Jurkat, Clone E6-1 (cell line): ENCODE data around the gene TTLL6.

Experiments
- DNase-seq: peaks from one replicate; pipeline ENCODE4 v3.0.0-alpha.2; 2011; ENCODE audit warnings: low read depth, low spot score
- H3K4me3 ChIP-seq: 2 replicates; pipeline ENCODE4 v1.5.1; 2011; ENCODE audit warnings: mild to moderate bottlenecking, low read length, control low read depth, moderate library complexity

Gene TTLL6

GRCh38 chr17:48773245-48773644 is 43.8 kb downstream of the TTLL6 start:
- H3K4me3 ChIP-seq, result no peak overlapping the region
- no peak for DNase-seq

DNA sequence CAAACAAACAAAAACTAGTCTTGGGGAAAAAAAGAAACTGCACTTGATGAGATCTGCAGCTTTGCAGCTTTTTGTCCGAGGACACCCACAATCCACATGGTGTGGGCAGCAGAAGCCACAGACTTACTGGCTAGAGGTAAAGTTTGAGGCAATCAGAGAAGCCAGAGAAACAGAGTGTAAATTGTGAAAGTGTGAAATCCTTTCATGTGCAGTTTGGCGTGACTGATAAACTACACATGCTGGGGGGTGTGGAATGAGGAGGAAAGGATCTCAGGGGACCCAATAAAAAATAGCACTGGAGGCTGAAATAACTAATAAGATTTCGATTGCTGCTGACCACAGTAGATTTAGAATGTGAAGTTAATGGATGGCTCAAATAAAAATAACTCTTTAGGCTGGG is 46.1 kb downstream of the TTLL6 start:
- DNase-seq, result no peak
- H3K4me3 ChIP-seq, result no peak overlapping the region

DNA sequence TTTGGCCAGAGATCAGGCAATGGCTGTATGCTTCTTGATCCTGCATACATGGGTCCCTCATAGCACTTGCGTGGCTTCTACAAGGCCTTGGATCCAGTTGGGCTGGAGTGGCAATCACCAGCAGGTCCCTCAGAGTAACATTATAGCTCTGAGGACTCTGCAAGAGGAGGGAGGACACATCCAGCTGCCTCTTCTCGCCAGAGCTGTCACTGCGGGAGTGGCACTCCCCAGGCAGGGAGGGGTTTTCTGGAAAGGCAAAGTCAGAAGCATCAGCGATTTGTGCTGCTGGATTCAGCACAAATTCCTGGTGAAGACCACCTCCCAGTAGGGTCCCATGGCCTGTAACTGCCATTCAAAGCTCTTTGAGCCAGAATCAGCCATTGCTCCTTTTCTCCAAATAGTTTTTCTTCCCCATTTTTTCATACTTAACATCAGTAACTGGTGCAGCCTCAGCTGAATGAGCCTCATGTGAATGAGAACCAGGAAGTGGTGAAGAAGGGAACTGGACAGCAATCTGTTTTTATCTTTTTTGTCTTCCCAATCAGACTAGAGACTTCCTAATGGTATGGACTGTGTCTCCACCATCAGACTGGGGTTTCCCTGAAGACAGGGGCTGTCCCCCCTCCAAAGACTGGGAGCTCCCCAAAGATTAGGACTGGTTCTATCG is 47.9 kb downstream of the TTLL6 start:
- no peak for DNase-seq
- H3K4me3 ChIP-seq, result no peak overlapping the region

DNA sequence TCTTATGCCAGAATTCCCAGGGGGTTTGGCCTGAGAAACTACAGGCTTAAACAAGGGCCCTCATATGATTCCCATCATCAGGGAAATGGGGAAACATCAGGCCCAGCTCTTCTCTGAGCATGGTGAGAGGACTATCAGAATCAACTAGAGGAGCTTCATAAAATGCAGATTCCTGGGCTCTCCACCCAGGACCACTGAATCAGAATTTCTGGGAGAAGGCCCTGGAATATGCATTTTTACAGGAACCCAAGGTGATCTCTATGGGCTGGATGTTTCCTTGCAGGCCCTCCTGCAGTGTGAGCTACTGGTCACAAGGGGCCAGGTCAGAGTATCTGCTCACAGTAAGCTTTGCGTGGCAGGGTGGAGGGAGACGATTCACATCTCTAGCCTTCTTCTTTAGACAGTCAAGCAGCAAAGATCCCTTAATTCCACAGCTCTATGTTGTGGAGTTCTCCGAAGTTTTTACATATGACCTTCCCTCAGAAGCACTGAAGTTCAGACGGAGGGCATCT is 49.7 kb downstream of the TTLL6 start:
- no peak for DNase-seq
- H3K4me3 ChIP-seq, result no peak overlapping the region

DNA sequence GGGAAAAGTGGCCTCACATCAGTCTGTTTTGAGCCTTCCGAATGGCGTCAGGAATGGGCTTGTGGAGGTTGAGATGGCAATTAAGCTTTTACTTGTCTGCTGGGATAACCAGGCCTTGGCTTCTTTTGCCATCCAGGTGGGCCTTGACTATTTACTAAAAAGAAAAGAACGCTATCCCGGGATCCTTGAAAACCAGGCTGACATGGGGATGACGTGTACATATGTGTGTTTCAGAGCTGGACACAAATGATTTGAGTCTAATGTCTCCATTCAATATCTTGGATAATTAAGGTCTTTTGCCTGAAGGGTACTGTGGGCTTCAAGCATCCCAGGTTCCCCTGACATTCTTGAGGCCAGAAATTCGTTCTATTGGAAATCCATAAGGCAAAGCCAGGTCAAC is 55.9 kb downstream of the TTLL6 start:
- no peak for DNase-seq
- H3K4me3 ChIP-seq, result no peak overlapping the region

GRCh38 chr17:48760411-48760810 is 56.6 kb downstream of the TTLL6 start:
- DNase-seq, result no peak
- H3K4me3 ChIP-seq, result no peak overlapping the region

- H3K4me3 ChIP-seq, result no peak overlapping the region
- DNase-seq, result no peak
These were observed 57.7 kb downstream of the TTLL6 start for GRCh38 chr17:48759288-48759687.

- no peak overlapping the region for H3K4me3 ChIP-seq
- no peak for DNase-seq
These were observed 59.5 kb downstream of the TTLL6 start for GRCh38 chr17:48757524-48757961.

DNA sequence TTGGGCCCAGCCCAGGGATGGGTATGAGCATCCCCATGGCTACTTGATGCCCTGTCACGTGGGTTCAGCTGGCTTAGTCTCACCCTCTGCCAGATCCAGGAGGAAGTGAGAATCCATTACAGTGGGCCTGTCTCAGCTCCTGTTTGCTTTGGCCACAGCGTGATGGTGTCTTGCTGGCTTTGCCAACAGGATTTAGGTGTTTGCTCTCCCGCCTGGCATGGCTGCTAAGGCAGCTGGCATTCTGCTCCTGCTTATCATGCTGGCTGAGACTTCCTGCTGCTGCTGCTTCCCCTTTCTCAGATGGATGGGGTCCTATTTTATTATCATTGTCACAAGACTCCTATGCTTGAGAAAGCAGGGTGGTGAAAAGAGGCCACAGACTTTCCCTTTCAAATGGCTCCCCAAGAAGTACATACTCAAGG is 60.2 kb downstream of the TTLL6 start:
- no peak for DNase-seq
- no peak overlapping the region for H3K4me3 ChIP-seq

DNA sequence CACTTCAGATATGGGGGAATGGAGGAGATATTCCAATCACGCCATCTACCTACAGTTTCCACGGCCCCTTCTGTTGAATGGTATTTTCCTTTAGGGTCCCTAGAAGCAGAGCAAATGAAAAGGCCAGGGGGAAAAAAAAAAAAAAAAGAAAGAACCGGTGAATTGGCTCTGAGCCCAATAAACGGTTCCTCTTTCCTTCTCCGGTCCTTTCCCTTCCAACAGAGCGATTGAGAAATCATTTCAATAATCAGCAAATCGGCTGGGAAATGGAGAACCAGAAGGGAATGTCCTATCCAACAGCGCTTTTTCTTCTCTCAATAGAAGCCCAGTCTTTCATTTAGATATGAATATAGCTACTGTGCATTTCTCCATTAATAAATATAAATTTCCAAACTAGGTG is 61.7 kb downstream of the TTLL6 start:
- no peak overlapping the region for H3K4me3 ChIP-seq
- no peak for DNase-seq

DNA sequence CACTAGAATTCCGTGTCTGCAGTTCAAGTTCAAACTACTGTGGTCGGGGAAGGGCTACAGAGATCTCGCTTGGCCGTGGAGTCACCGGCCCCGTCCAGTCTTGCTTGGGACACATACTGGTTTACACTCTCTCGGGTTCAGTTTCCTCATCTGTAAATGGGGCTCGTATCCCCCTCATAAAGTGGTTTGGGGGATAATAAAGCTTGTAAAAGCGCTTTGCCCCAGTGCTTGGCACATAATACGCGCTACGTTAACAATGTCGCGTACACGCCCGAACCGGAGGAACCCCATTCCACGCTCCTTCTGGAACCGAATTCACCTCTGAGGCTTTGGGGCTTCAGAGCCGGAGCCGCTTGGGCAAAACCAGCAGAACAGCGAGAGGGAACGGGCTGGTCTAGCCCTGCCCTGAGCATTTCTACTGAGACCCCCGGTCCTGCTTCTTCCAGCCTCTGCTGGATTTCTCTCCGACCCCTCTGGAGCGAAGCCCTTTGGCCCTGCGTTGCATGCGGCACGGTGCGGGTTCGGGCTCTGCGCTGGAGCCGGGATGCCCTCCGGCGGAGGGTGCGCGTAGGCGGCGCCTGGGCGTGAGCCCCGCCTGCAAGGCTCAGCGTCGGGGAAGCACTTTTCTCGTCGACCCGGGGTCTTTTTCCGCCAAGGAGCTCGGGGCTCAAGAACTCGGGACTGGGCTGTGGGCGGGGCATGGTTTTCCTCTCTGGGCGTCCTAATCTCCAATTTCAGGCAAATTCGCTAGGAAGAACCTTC is 62.3 kb downstream of the TTLL6 start:
- DNase-seq, result no peak
- H3K4me3 ChIP-seq, result no peak overlapping the region

DNA sequence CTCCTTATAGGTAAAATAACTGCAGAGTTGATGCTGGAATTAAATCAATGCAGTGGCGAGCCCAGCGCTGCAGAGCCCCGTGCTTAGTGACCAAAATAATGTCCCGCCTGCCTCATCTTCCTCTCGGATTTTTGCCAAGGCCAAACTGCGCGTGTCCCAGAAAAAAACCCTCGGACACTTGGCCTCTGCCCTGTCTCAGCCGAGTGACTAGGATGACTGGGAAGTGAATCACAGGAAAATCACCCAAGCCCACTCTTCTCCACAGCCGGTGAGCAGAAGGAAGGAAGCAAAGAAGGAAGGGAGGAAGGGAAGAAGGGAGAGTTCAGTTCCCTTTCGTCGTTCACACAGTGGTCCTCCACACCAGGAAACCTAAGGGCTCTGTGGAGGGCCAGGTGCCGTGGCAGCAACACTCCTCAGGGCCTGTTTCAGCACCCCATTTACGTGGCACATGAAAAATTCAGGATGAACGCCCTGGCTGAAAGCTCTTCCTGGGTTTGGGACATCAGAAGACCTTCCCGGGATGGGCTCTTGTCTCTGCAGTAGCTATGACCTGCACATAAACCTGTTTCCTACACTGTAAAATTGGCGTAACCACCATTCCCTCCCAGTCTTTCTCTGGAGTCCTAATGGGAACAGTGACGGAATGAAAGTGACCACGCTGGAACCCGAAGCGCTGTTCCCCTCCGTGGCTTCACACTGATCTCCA is 63.1 kb downstream of the TTLL6 start:
- no peak overlapping the region for H3K4me3 ChIP-seq
- DNase-seq, result no peak

DNA sequence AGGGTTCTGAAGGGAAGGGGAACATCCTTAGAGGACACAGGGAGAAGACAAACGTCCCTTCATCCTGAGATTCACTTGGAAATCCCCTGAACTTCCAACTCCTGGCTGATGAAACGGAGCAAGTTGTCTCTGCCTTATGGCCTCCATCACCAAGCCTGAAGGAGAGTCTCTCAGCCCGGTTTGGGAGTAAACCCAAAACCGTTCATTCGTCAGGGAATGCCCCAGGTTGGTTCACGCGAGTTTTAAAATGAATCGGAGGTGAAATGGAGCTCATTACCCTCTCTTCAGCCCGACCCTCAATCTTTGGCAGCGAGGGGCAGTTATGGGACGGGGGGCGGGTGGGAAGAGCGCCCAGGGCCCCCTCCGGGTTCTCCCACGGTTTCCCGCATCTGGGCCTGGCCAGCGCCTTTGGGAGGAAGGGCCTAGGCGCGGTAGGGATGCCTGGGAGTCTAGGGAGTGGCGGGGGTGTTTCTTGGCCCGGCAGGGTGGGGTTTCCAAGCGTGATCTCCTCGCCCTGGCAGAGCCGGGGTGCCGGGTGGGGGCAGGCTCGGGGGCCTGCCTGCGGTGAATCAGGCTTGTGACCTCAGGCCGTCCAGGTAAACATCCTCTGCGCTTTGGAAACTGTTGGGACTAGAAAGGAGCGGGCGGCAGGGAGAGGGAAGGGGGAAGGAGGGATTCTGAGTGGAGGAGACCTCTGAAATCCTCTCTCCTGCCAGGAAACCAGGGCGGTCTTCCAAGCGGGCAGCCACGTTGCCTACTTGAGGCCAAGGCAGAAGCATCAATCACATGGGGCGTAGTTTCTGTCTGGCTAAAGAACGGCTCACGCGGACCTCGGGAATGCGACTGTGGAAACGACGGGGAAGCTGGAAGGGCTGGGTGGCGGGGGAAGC is 64.4 kb downstream of the TTLL6 start:
- DNase-seq, result no peak
- H3K4me3 ChIP-seq, result no peak overlapping the region

DNA sequence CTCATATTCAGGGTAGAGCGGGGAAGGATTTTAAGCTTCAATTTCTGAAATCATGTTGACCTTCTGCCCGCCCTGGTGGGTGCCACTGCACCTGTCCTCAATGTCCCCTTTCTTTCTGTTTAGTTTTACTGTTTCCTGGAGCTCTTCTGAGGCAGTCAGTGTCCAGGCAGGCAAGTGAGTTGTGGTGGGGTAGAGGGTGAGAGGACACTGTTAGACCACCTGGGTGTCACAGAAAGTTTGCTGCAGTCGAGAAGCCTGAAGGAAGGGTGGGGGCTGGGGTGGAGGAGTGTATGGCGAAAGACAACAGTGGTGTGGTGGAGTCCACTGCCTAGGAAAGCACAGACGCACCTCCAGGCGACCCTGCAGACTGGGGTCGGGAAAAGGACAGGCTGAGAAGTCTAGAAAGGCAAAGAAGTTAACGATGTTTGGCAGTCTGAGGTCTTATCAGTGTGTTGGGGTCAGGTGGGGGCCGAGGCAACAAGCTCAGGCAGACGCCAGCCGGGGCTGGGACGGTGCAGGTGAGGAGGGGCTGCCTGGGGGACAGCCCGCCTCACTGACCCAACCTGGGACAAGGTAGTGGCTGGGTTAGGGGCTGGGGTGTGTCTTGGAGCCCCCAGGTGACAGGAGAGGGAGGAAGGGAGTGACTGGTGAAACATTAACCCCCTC is 65.2 kb downstream of the TTLL6 start:
- H3K4me3 ChIP-seq, result no peak overlapping the region
- DNase-seq, result no peak

DNA sequence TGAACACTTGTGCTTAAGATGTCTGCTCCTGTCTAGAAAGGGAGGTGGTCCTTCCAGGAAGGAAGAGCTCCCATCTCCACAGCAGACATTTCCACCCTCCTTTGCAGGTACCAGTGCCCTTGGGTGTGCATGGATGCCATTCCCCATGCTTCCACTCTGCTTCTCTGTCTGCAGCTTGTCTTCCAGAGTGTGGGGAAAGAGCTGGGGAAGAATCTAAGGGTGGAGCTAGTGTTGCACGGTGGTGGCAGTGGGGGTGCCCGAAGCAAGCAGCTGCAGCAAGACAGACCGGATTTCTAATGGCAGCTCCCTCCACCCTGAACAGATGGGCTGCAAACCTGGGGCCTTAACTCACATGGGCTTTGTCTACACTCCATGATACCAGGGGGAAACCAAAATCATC is 65.9 kb downstream of the TTLL6 start:
- DNase-seq, result no peak

DNA sequence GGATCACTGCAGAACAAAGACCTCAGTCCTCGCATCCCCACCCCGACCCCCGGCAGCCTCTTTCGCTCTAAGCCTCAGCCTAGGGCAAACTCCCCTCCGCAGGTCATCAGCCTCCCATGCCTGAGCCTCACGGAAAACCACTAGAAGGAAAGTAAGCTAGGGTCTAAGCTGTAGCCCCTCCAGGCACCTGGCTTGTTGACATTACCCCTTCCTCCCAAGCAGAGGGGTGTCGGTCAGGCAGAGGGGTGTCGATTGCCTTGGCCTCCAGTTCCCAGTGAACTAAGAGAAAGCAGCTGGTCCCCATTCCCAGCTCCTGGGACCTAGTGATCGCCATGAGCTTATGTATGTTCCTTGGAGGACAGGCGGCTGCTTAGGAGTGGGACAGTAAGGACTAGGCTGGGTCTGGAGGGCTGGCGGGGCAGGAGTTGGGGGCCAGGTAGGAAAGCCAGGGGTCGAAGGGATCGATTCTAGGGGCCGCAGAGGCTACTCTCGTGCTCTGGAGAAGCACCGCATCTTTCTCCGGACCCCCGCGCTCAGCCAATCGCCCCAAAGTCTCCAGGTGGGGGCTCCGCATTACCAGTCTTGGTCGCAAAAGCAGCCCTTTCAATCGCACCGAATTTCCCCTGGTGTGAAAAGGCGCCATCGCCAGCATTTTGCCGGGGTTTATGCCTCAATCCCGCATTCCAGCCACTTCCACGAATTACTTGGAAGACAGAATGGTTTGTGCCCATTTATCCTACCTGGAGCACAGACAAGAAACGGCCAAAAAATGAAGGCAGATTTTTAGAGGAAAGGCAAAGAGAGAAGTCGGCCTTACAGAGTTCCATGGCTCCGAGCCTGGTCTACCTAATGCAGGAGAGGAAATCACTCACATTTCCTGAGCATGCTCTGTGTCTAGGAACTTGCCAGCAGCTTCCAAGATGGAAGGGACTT is 67.1 kb downstream of the TTLL6 start:
- no peak for DNase-seq

More for the DNA sequence above, 65.9 kb downstream of the TTLL6 start:
- H3K4me3 ChIP-seq, result no peak overlapping the region

GRCh38 chr17:48748718-48749566 is 68.1 kb downstream of the TTLL6 start:
- no peak overlapping the region for H3K4me3 ChIP-seq
- no peak for DNase-seq

More for the DNA sequence above, 67.1 kb downstream of the TTLL6 start:
- H3K4me3 ChIP-seq, result no peak overlapping the region
